Measurements from ENCODE around the gene AK4.
"Not testable (repeated sequence)": the region's sequence is repeated elsewhere in the genome, so short reads cannot be mapped to it uniquely, and the experiment has no call there.

Gene AK4

DNA sequence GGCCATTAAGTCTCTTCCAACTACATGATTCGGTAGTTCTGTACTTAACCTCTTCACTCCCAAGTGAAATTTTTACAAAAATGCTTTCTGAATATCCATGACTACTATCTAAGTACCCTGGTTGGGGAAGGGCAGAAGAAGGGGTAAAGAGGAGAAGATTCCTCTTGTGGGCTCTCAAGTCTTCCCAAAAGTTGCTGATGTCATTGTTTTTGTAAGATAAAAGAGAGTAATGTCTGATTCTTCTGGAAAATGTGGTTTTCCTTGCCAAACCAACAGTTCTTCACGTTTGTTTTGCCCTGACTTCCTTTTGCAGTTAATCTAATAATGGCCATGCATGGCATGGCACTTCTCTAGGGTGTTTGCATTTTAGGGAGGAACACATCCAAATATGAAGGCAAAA, 34.7 kb upstream of the AK4 start:
- TF ChIP-seq CTCF (IDR thresholded peaks at IDR 0.05; ENCODE audit: control insufficient read depth, extremely low read depth, insufficient read depth): no peak
- no peak overlapping the region for H3K4me3 ChIP-seq (ENCODE audit: low read depth, low read length)
- DNase-seq (ENCODE audit: low read depth): no peak

GRCh38 chr1:65114322-65114721, 33.7 kb upstream of the AK4 start:
- no peak for TF ChIP-seq CTCF (IDR thresholded peaks at IDR 0.05; ENCODE audit: control insufficient read depth, extremely low read depth, insufficient read depth)
- DNase-seq (ENCODE audit: low read depth): no peak
- H3K4me3 ChIP-seq (ENCODE audit: low read depth, low read length): no peak overlapping the region

- no peak for TF ChIP-seq CTCF (IDR thresholded peaks at IDR 0.05; ENCODE audit: control insufficient read depth, extremely low read depth, insufficient read depth)
- no peak for DNase-seq (ENCODE audit: low read depth)
- H3K4me3 ChIP-seq (ENCODE audit: low read depth, low read length): no peak overlapping the region
These were observed 28.1 kb upstream of the AK4 start for GRCh38 chr1:65119951-65120350.

DNA sequence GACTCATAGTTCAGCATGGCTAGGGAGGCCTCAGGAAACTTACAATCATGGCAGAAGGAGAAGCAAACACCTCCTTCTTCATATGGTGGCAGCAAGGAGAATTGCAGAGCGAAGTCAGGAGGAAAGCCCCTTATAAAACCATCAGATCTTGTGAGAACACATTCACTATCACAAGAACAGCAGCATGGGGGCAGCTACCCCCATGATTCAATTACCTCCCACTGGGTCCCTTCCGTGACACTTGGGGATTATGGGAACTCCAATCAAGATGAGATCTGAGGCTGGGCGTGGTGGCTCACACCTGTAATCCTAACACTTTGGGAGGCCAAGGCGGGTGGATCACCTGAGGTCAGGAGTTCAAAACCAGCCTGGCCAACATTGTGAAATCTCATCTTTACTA, 18.9 kb upstream of the AK4 start:
- H3K4me3 ChIP-seq (ENCODE audit: low read depth, low read length); DNase-seq (ENCODE audit: low read depth): not testable (repeated sequence)

DNA sequence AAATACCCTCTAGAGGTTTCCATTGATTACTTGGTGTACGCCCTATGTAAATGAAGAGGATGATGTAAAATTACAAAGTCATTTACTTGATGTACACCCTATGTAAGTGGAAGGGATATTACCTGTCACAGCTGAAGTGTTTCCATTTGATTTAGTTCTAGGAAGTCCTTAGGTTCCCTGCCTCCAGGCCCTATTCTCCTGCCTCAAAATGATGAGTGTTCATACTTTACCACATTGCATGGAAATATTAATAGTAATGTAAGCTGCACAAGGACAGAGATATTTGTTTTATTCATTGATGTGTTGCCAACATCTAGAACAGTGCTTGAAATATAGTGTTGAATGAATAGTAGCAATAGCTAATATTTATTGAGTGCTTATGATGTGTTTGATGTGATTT, 9.5 kb upstream of the AK4 start:
- no peak for DNase-seq (ENCODE audit: low read depth)
- no peak overlapping the region for H3K4me3 ChIP-seq (ENCODE audit: low read depth, low read length)
- no peak for TF ChIP-seq CTCF (IDR thresholded peaks at IDR 0.05; ENCODE audit: control insufficient read depth, extremely low read depth, insufficient read depth)

- H3K4me3 ChIP-seq (ENCODE audit: low read depth, low read length); DNase-seq (ENCODE audit: low read depth): not testable (repeated sequence)
These were observed 8.2 kb upstream of the AK4 start for GRCh38 chr1:65139793-65140192.

- no peak overlapping the region for H3K4me3 ChIP-seq (ENCODE audit: low read depth, low read length)
- TF ChIP-seq CTCF (IDR thresholded peaks at IDR 0.05; ENCODE audit: control insufficient read depth, extremely low read depth, insufficient read depth): no peak
- DNase-seq (ENCODE audit: low read depth): no peak
These were observed 6.6 kb upstream of the AK4 start for GRCh38 chr1:65141394-65141793.

GRCh38 chr1:65141918-65142317, 6.1 kb upstream of the AK4 start:
- H3K4me3 ChIP-seq (ENCODE audit: low read depth, low read length): no peak overlapping the region
- TF ChIP-seq CTCF (IDR thresholded peaks at IDR 0.05; ENCODE audit: control insufficient read depth, extremely low read depth, insufficient read depth): no peak
- DNase-seq (ENCODE audit: low read depth): no peak

- not testable (repeated sequence) for H3K4me3 ChIP-seq (ENCODE audit: low read depth, low read length); DNase-seq (ENCODE audit: low read depth)
These were observed 4.8 kb upstream of the AK4 start for GRCh38 chr1:65143112-65143658.

All from LNCaP clone FGC (cell line).